CD4-positive, alpha-beta T cell treated with Interleukin-6 at 100 ng/mL for 8 hours (primary cell): ENCODE results near the gene AIF1L.
"Not testable (repeated sequence)": the region's sequence is repeated elsewhere in the genome, so short reads cannot be mapped to it uniquely, and the experiment has no call there.

Experiments
- DNase-seq: peaks from one replicate; pipeline ENCODE4 v3.0.0-alpha.2; 2020; ENCODE audit warnings: mixed read lengths, low spot score

AIF1L gene

GRCh38 chr9:131099102-131099606 lies 2.8 kb downstream of the AIF1L start:
- DNase-seq = no peak

- not testable (repeated sequence) for DNase-seq
These were observed 3.5 kb downstream of the AIF1L start for GRCh38 chr9:131099845-131100244.

- no peak for DNase-seq
These were observed 4.1 kb downstream of the AIF1L start for GRCh38 chr9:131100445-131100844.

GRCh38 chr9:131101207-131101964 lies 5.1 kb downstream of the AIF1L start:
- no peak for DNase-seq

- DNase-seq = no peak
These were observed 6.7 kb downstream of the AIF1L start for GRCh38 chr9:131103024-131103423.

GRCh38 chr9:131103535-131103934 lies 7.2 kb downstream of the AIF1L start:
- no peak for DNase-seq

GRCh38 chr9:131104016-131104740 lies 7.8 kb downstream of the AIF1L start:
- no peak for DNase-seq

GRCh38 chr9:131105952-131106351 lies 9.6 kb downstream of the AIF1L start:
- DNase-seq = no peak

- DNase-seq = no peak
These were observed 11.4 kb downstream of the AIF1L start for GRCh38 chr9:131107760-131108159.

GRCh38 chr9:131111186-131111853 lies 15.0 kb downstream of the AIF1L start:
- no peak for DNase-seq

- DNase-seq = no peak
These were observed 15.6 kb downstream of the AIF1L start for GRCh38 chr9:131111854-131112311.

- DNase-seq = no peak
These were observed 16.2 kb downstream of the AIF1L start for GRCh38 chr9:131112374-131113154.

GRCh38 chr9:131113655-131114054 lies 17.3 kb downstream of the AIF1L start:
- no peak for DNase-seq

GRCh38 chr9:131114084-131114535 lies 17.8 kb downstream of the AIF1L start:
- DNase-seq = no peak

- DNase-seq = not testable (repeated sequence)
These were observed 19.0 kb downstream of the AIF1L start for GRCh38 chr9:131115360-131115742.

GRCh38 chr9:131116281-131117120 lies 20.2 kb downstream of the AIF1L start:
- DNase-seq = no peak

GRCh38 chr9:131117121-131117761 lies 20.9 kb downstream of the AIF1L start:
- DNase-seq = no peak

- no peak for DNase-seq
These were observed 21.4 kb downstream of the AIF1L start for GRCh38 chr9:131117762-131118145.

GRCh38 chr9:131119600-131119999 lies 23.3 kb downstream of the AIF1L start:
- DNase-seq = no peak

- DNase-seq = no peak
These were observed 24.4 kb downstream of the AIF1L start for GRCh38 chr9:131120620-131121228.
